ENCODE measurements around the gene TUBA8. TPM values are rescaled to one million over a fixed set of nuclear protein-coding genes. Genes with fewer than 3 reads are reported as not detected.
A peak's percentile ranks its signal among the peaks of the same experiment; 100 is the strongest.
"Not testable (repeated sequence)": the region's sequence is repeated elsewhere in the genome, so short reads cannot be mapped to it uniquely, and the experiment has no call there.

TUBA8 gene
- 3.8 and 4.5 TPM in 2 replicates for polyA plus RNA-seq (2014; cell fraction: cytosol; rRNA removed)
- 0.67 and 1.2 TPM in 2 replicates for polyA plus RNA-seq (2014; cell fraction: nucleus; rRNA removed)

DNA sequence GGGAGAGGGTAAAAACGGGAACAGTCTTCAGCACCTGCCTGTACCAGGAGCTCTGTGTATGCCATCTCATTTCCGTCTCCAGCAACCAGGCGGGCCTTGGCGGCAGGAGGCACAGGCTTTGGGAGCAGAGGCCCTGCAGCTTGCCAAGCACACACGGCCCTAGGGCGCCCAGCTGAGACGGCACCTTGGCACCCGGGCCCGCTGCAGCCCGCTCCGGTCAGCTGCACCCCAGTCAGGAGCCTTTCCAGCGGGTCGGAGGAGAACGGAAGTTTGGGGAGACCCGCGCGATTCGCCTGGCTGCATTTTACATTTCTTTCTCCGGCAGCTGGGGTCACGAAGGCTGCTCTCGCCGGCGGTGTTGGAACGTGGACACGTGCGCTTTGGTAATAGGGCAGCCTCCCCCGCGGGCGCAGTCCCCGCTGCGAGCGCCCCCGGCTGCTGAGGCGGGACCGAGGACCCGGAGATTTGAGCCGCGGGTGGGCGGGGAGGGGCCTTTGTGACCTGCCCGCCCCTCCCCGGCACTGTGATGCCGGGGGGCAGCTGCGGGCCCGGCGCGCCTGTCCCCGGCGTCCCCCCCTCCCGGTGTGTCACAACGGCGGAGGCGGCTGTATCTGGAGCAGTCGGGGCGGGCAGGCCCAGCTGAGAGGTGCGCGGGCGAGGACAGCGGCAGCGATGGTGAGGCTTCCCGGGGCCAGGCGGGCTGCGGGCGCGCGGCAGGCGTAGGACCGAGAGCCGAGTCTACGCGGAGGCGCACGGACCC, at the start of gene TUBA8:
TSS of gene TUBA8 (plus strand) at position 616 of the 760 bp plus-strand sequence. CDS start at position 673, 57 bp downstream.
- DNase-seq (ENCODE audit: low spot score) = peak; percentile 29

DNA sequence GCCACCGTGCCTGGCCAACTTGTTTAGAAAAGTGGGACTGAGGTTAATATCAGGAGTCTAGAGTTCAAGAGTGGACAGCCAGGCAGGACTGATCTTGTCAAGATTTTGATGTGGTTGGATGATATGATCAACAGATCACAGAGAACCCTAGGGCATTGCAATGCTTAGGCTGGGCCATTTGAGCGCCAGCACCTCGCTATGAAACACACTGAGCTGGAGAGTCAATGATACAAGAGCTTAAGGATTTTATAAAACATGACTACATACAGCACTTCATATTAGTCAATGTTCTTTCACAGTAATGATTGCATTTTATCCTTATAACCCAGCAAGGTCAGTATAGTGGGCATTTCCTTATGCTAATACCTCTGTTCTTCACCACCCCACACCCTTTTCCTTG, 48.2 kb upstream of the TUBA8 start:
- no peak for DNase-seq (ENCODE audit: low spot score)

DNA sequence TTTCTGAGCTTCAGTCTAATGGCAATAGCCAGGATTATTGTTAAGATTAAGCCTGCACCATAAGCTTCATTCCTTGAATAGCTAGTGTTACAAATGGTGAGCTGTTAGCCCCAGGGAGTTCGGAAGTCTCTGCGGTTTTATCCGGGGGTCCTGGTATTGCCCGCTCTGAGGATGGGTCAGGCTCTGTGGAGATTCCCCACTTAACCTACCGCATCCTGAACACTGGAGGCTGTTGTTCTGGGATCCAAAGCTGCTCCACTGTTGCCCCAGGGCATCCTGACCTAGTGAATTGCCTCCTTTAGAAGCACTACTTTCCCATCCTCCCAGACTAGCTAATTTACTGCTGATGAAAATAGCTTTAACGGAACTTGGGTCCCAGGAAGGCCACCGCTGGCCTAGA, 47.3 kb upstream of the TUBA8 start:
- DNase-seq (ENCODE audit: low spot score) = no peak

DNA sequence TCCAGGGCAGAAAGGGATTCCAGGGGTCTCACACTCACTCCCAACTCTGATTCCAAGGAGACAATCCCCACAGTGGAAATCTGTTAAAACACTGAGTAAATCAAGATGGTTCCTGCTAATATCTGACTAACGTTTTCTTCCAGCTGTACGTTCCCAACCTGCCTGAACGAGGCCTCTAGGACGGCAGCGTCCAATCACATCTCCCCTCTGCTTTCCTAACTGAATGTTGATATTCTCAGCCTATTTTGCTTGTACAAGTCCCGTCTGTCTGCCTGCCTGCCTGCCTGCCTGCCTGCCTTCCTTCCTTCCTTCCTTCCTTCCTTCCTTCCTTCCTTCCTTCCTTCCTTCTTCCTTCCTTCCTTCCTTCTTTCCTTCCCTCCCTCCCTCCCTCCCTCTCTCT, 46.9 kb upstream of the TUBA8 start:
- DNase-seq (ENCODE audit: low spot score) = not testable (repeated sequence)

DNA sequence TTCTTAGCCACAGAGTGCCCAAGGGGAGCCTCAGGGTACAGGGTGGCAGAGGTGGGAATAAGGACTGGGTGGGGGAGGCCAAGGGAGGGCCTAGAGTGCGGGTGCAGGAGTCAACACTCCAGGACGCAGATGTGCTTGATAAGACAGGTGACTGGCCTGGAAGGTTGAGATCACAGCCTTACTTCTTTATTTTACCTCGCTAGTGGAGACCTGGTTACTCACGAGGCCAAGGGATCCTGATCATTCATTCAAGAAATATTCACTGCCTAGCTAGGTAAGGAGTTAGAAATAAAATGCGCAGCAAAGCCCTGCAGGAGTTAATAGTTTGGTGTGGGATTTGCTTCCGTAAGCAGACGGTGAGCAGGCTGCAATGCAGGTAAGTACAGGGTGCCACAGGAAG, 46.0 kb upstream of the TUBA8 start:
- no peak for DNase-seq (ENCODE audit: low spot score)

DNA sequence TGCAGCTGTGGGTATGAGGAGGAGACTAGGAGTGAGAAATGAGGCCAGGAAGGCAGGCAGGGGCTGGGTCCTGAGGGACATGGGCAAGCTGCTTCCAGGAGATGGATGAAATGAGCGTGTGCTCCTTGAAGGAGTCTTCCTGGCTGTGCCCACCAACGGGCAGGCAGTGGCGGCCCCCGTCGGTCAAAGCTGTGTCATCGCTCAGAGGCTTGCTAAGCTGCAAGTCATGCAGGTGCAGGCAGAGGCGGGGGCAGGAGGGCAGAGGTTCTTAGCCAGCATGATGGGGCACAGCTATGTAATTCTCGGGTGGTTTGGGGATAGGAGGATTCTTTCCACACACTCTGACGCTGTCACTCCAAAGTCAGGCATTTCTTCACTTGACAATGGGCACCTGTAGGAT, 45.4 kb upstream of the TUBA8 start:
- DNase-seq (ENCODE audit: low spot score) = no peak

DNA sequence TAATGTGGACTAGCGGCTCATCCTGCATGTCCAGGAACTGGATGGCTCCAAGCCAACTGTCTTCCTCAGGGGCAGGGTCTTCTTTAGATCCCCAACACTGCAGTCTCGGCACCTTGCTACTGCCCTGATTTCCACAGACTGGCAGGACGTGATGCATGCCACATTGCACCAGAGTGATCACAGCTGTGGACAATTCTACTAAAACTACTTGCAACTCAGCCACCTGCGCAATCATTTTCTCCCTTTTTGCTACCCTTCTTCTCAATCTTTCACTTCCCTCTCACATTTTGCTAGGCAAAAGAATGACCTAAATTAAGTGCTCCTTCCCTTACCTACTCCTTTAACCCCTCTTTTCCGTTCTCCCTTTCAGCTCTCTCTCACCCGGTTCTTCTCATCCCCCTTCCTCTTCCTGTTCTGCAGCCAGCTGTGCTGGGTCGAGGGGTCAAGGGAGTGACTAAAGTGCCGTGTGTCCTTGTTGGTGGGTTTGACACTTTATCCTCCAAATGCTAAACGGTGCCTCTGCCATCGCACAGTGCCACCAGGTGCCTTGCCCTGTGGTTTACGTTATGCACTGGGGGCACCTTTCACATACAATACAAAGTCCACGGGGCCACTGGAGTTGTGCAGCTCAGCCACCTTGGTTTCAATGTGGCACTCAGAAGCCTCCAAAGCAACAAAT, 44.3 kb upstream of the TUBA8 start:
- no peak for DNase-seq (ENCODE audit: low spot score)

DNA sequence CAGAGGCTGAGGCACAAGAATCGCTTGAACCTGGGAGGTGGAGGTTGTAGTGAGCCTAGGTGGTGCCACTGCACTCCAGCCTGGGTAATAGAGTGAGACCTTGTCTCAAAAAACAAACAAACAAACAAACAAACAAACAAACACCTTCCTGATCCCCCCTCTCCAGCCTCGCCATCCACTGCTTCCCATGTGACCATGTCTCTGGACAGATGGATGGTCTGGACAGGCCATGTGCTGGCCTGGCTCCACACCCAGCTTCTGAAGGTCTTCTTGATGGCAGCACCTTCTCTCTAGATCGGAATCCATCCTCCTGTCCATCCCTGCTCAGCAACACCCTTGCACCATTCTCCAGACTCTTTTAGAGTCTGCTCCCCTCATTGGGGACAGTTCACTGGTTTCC, 43.5 kb upstream of the TUBA8 start:
- DNase-seq (ENCODE audit: low spot score) = no peak

DNA sequence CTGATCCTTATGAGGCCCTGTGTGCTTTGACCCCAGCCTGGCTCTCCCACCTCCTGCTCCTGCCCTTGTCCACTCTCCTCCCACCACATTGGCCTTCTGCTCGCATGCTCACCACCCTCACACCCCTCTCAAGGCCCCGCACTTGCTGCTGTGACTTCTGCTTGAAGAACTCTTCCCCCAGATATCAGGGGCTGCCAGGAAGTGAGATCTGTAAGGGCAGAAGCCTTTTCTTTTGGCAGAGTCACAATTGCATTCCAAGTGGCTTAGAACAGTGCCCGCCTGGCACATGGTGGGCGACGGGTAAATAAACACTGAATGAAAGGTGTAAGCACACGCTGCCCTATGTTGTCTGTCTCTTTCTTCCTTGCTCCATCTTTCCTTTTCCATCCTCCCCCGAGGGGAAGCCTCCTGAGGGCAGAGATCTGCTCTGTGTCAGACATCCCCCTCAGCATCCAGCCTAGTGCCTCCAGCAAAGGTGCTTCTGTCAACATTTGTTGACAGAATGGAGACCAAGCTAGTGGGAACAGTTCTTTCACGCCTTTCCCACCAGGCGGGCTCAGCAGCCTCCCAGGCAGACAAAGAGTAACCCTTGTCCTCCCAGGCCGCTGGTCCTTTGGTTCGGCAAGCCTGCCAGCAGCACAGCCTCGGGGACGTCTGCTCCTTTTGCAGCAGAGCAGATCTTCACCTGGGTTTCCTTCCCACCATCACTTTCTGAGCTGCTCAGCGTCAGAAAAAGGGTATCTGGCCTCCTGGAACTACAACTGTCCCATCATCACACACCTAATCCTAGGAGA, 42.9 kb upstream of the TUBA8 start:
- no peak for DNase-seq (ENCODE audit: low spot score)

DNA sequence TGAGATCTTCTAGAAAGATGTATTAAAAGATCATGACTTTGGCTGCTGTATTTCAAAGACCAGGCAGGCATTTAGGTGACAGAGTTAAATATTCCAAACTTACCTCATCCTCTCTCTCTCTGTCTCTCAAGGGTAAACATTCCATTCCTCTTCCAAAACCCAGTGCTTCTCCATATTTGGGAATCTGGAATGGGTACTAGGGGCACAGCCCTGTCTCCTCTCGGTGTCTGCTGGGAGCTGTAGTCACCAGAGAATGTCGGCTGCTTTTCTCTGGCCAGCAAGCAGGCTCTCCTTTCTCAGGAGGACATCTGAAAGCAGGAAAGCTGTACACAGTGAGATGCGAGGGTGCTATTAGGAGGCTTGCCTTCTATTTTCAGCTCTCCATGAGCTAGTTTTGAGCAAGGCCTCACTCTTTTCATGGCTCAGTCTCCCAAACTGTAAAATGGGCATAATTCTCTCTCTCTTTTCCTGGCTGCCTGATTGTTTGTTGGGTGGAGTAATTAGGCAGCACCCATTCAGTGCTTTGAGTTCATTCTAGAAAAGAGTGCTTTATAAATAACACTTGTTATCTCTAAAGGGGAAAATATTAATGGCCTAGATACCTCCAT, 42.1 kb upstream of the TUBA8 start:
- DNase-seq (ENCODE audit: low spot score) = no peak

DNA sequence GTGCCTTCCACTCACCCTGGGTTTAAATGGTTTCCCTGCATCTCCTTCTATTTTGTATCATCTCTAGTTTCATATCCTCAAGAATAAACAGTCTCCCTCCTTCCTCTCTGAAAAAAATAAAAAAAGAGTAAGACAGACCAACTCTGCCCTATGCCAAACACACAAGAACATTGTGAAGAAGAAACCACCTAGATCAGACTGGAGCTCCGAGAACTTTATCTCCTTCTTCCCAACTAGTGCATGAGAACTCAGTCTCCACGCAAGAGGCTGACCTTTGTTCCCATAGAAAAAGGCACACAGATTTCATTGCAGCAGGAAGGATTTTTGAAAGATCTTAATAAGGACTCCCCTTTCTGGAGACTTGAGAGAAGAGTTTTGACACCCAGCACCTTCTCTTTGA, 41.6 kb upstream of the TUBA8 start:
- no peak for DNase-seq (ENCODE audit: low spot score)

DNA sequence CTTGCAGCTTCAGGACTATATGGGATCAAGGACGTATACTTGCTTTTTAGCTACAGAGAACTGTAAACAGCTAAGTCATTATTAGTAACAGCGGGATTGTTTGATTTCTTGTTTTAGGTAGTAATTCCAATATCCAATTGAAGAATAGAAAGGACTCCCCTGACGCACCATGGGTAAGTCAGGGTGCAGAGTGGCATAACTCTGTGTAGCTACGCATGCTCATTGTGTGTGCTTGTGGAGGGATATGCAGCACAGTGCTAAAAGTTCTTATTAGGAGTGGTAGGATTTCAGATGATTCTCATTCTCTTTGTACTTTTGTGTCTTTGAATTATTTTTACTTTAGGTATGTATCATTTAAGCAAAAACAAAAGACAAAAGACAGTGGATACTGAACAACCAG, 40.6 kb upstream of the TUBA8 start:
- no peak for DNase-seq (ENCODE audit: low spot score)

DNA sequence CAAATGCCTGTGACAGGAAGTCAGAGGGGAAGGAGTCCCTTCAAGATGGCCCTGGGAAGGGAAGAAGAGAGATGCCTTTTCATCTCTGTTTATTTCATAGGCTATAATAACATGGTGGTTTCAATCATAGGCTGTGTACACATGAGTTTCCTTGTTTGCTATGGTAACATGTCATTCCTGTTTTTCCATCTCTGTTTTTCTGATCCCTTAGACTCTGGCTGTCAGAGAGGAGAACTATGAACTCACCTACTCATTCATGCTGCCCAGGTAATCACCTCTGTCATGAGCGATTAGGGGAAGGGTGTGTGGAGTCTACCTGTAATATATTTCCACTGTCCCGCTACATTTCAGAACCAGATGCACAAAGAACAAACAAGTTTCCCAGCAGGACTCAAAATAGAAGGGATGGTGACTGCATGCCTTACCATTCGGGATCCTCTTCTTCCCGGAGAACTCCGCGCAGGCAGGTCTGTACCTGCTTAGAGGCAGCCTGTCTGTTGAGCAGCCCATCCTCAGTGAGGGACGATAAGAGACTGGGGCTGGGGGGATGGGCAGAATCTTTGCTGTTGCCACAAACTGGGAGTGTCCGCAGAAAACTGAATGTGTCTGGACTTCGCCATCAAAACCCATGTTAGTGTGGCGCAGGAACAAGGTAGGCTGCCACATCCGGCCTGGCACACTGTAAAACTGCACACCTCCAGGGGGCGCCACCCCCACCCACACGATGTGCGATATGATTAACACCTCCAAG, 39.9 kb upstream of the TUBA8 start:
- DNase-seq (ENCODE audit: low spot score) = no peak

DNA sequence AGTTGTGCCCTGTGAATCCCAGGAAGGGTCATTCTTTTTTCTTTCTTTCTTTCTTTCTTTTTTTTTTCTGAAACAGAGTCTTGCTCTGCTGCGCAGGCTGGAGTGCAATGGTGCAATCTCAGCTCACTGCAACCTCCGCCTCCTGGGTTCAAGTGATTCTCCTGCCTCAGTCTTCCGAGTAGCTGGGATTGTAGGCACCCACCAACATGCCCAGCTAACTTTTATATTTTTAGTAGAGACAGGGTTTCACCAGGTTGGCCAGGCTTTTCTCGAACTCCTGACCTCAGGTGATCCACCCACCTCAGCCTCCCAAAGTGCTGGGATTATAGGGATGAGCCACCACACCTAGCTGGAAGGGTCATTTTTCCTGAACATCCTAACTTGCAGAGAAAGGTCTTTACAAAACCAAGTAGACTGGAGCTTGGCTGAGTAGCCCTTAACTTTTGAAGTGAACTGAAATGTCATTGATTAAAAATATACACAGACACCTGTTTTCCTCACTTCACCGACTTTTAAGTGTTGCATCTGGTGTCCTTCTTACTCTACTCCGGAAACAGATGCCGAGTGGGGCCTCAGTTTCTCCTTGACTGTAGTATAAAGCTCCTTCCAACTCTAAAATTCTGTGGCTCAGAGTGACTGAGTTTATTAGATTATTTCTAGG, 39.2 kb upstream of the TUBA8 start:
- not testable (repeated sequence) for DNase-seq (ENCODE audit: low spot score)

DNA sequence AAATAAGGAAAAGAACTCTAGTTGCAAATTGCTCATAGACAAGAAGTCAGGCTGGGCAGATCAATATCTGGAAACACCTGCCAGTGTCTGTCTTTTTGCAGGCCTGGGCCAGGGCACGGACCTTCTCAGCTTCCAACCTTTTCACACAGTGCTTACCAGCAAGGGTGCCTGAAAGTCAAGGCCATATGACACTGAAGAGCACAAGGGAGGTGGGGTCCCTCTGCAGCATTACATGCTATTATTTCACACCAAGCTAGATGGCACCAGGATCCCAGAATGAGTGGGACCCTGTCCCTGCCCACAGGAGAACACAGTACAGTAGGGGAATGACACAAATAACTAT, 38.7 kb upstream of the TUBA8 start:
- DNase-seq (ENCODE audit: low spot score) = peak; percentile 40

DNA sequence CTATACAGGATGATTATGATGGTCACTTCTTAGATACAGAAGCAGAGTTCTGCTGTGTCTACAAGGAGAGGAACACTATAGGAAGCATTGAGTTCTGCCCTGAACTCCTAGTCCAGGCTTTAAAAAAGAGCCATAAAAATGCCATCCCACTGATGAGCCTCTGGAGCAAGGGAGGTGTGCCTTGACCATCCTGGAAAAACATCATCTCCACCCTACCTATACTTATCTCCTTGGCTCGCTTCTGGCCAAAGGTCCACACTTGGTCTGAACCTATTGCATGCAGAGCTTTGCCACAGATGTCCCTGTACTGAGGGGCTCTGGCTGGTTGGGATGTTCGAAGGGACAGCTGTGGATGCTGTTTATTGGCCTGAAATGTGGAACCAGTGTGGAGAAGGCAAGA, 37.1 kb upstream of the TUBA8 start:
- no peak for DNase-seq (ENCODE audit: low spot score)

DNA sequence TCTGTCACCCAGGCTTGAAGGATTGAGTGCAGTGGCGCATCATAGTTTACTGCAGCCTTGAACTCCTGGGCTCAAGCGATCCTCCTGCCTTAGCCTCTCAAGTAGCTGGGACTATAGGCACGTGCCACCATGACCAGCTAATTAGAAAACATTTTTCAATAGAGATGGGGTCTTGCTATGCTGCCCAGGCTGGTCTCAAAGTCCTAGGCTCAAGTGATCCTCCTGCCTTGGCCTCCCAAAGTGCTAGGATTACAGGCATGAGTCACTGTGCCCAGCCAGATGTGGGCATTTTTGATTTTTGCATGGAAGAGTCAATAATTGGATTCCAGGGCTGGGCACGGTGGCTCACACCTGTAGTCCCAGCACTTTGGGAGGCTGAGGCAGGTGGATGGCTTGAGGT, 36.7 kb upstream of the TUBA8 start:
- not testable (repeated sequence) for DNase-seq (ENCODE audit: low spot score)

DNA sequence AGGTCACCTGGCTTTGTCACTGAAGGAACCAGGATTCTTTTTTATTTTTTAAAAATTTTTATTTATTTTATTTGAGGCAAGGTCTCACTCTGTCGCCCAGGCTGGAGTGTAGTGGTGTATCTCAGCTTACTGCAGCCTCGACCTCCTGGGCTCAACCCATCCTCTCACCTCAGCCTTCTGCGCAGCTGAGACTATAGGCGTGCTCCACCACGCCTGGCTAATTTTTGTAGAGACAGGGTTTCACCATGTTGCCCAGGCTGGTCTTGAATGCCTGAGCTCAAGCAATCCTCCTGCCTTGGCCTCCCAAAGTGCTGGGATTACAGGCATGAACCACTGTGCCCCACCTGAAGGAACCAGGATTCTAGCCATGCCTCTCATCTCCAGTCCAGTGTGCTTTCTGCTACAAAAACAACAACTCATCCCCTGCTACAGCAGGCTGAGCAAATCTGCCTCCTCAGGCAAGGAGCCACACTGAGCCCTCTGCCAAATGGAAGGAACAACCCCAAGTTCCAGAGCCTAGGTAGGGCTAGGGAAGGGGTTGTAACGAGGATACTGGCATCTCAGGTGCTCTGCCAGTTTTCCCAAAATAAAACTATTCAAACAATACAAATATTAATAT, 35.4 kb upstream of the TUBA8 start:
- no peak for DNase-seq (ENCODE audit: low spot score)

DNA sequence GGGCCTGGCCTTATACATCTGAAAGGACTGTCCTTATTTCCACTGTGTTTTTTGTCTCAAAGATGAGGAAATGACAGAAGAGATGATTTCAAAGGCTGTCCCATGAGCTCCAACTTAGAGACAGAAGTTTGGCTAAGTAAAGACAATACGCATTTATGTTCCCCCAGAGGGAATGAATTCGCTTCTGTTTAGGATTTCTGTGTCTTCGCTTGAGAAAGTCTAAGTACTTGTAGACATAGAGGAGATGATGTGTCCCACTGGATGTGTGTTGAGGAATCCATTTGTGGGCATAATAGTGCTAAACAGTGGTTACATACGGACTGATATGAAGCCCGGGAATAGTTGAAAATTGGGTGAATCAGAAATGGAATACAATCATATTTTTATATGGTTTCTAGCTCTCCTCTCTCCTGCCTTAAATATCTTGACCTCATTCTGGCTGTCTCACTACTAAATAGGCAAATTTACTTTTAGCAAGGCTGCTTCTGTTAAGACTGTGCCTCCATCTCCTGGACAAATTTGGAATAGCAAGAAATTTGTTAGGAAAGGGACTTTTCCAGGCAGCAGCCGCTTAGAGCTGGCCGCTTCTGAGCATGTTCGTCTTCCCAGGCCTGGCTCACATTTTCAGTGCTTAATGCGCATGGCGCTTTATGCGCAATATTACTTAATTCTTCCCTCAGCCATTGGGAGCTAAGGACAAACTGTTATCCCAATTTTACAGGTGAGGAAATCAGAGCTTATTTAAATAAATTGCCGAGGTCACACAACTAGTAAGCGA, 34.7 kb upstream of the TUBA8 start:
- peak; percentile 85 for DNase-seq (ENCODE audit: low spot score)

All from SK-N-DZ (cell line).